ENCODE measurements around the gene NANOS3.

DNA sequence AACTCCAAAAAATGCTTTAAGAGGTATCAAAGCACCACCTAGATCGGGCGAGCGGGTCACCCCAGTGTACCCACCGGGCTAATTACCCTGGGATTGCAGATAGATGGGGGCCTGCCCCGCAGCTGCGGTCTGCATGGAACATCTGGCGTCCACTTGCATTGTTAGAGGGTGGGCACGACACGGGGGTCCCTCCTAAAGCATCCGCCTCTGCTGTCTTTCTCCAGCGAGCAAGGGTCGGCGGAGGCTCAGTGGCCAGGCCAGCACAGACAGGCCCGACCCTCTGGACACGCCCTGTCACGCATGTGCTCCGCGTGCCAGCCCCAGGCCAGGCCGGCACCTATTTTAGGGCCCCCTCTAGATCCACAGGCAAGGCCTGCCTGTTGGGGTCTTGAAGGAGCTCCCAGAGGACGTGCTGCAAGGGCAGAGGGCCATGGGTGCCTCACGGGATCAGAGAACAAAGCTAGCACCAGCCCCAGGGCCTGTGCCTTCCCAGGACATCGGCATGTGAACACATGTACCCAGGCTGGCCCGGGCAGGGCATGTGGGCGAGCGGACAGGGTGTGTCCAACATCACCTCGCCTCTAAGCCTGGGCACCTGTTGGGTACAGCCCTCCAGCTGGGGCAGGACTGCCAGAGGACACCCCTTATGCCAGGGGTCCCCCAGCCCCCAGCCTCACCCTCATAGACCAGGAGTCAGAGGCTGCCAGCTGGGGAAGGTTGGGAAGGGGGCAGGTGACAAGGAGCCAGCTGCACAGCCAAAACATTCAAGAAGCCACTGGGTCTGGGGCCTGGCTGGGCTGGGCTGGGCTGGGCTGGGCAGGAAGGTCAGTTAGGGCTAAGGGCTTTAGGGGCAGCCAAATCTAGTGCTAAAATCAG lies 35.6 kb upstream of the NANOS3 start:
- TF ChIP-seq EZH2 (IDR thresholded peaks at IDR 0.05; ENCODE audit: borderline replicate concordance, low read length), result no peak
- TF ChIP-seq, protein P1, sequence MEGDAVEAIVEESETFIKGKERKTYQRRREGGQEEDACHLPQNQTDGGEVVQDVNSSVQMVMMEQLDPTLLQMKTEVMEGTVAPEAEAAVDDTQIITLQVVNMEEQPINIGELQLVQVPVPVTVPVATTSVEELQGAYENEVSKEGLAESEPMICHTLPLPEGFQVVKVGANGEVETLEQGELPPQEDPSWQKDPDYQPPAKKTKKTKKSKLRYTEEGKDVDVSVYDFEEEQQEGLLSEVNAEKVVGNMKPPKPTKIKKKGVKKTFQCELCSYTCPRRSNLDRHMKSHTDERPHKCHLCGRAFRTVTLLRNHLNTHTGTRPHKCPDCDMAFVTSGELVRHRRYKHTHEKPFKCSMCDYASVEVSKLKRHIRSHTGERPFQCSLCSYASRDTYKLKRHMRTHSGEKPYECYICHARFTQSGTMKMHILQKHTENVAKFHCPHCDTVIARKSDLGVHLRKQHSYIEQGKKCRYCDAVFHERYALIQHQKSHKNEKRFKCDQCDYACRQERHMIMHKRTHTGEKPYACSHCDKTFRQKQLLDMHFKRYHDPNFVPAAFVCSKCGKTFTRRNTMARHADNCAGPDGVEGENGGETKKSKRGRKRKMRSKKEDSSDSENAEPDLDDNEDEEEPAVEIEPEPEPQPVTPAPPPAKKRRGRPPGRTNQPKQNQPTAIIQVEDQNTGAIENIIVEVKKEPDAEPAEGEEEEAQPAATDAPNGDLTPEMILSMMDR (conservative IDR thresholded peaks at IDR 0.05 in 1 of 2, IDR thresholded peaks at IDR 0.05 in 1 of 2; ENCODE audit: extremely low read depth in 1 of 2, insufficient read depth in 1 of 2, low read depth in 1 of 2, low read length in 2 of 2), result no peak
